NCI-H446 treated with DMSO at 0.1 percent for 48 hours (cell line): ENCODE results near the gene CTR9.

Source experiments
- DNase-seq: peaks from one replicate; lab custom pipeline; 2025; lab: John Stamatoyannopoulos, UW

The CTR9 gene

DNA sequence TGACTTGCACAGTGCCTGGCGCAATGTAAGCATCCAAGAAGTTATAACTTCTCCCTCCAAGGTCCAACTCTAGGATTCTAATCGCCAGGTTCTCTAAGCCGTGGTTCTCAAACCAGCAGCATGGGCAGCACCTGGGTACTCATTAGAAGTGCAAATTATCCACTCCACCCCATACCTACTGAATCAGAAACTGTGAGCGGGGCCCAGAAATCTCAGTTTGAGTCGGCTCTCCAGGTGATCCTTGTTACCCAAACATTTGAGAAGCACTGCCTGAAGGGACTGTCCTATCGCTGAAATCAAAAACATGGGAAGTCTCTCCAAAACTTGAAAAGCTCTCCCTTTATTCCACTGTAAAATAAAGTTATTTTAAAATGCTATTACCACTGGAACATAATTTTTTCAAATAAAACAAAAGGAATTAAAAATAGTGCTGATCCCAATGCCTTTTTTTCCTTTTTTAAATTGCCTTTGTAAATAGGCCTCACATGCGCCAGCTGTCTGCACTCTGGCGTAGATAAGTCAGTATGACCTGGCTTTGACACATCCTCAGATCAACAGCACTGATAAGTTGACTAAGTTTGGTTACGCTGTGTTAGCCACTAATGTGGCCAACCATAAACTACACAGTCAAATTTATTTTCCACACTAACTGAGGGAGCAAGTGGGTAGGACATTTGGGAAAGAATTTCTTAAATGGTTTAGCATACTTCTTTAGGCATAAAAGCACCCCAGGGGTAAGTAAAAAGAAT is 8.4 kb upstream of the CTR9 start:
- DNase-seq: no peak

DNA sequence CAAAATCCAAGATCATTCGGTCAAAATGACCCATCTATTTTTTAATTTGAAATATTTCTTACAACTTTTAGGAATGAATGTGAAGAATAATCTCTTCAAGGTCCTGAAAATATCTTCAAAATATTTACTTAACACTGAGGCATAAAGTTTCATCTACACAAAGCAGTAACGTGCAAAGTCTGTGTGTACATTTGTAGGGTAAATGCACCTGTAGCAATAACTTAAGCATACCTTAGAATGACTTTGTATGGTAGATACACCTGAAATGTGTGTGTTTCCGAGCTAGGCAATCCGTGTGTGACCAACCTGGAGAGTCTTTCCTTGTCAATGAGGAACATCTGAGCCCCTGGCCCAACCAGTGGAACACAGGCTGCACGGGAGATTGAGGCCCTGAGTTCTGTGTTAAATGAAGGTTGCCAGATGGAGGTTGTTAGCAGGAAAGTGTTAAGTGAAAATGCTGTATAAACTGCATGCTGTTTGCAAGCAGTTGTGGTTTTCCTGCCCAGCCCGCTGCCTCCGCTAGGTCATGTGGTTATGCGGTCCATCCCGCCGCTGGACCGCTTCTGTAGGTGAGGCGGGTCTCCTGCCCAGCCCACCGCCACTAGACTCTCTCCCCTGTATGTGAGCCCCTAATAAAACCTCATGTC is 7.6 kb upstream of the CTR9 start:
- no peak for DNase-seq

DNA sequence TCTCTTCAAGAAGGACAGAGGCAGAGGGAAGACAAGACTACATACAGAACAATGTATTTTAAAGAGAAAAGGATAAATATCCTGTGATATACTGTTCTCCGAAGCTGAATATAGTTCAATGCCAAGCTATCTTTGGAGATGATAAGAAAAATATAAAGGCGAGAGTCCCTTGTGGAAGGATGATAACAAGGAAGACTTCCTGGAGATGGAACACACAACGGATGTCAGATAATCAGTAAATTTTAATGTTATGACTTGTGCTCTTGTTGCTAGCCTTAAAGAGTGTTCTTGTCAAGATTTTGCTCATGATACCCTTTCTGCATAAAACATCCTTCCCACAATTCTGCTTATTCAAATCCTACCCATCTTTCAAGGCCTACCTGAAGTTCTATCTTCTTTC is 6.8 kb upstream of the CTR9 start:
- DNase-seq: no peak

DNA sequence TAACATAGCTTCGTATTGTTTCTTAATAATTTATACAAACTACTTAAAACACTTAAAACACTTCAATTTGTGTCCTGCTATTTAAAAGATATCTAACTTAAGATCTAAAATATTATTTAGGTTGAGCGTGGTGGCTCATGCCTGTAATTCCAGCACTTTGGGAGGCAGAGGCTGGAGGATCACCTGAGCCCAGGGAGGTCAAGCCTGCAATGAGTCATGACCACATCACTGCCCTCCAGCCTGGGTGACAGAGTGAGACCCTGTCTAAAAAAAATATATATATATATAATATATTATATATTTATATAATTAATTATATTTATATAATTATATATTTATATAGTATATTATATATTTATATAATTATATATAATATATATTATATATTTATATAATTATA is 4.2 kb upstream of the CTR9 start:
- no peak for DNase-seq

DNA sequence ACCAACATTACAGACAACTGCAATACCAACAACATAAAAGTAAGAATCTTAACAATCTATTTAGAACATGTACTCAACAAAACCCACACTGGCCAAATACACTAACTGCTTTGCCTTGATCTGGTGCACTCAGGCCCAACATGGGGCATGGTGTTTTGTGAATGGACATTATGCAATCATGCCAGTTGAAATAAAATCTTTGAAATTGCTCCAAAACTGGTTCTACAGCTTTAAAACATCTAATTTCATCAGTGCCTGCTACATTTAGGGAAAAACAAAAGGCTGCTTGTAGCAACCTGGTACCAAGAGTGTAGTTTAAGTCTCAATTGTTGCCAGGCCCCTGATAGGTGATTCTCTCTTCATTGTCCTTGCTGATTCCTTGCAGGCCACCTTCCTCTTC is 3.3 kb upstream of the CTR9 start:
- DNase-seq: no peak

- DNase-seq: no peak
These were observed 1.6 kb upstream of the CTR9 start for GRCh38 chr11:10749476-10749875.

DNA sequence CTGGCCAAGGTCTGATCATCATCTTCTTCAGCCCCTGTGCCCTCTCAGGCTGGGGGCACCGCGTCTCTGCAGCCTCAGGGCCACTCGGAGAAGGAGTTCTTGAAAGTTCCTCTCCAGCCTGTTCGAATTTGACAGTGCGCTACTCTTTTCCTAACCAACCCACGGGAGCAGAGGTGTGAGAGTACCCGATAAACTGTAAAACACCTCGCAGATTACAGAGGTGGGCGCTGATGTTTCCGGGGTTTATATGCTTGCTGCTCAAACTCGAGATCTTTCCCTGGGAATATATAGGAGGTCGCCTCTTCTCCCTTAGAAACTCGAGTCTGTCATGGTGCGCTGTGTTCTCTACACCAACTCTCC is 515 bp downstream of the CTR9 start:
- DNase-seq: no peak

DNA sequence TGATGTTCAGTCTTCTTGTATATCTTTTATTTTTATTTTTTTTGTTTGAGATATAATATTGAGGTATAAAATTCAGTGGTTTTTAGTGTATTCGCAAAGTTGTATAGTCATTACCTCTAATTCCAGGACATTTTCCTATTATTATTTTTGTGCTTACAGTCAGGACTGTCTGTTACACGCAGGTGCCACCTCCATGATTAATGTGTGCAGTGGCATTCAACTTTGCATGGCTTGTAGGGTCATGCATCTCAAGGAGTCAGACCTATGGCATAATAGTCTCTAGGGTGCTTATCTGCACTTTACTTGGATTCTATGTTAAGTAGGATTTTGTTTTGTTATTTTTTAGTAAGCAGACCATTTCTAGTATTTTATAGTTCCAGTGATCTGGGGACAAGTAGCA is 1.0 kb downstream of the CTR9 start:
- DNase-seq: no peak

DNA sequence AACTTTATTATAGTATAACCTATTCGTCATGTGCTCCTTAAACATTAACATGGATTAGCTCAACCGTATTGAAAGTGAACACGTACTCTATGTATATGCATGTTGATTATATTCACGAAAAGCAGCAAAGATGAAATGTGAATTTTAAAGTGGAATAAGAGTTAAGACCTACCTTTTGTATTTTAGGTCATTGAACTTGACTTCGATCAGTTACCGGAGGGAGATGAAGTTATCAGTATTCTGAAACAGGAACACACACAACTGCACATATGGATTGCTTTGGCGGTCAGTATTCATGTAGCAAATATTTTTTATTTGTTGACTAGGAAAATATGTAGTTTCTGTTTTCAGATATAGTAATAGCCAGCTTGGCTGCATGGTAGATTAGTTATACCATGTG is 1.4 kb downstream of the CTR9 start:
- DNase-seq: no peak

DNA sequence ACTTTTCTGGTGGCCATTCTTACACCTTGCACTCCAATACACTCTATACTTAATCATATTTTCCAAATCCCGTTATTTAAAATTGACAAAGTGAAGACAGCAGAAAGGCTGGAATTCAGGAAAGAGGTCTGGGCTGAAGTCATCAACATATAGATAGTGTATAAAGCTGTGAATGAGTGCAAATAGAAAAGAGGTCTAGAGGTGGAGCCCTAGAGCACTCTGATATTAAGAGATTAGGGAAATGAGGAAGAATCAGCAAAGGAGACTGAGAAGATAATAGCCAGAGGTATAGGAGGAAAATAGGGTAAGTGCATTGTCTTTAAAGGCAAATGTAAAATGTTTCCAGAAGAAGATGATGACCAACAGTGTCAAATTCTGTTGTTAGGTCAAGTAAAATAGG is 7.9 kb downstream of the CTR9 start:
- no peak for DNase-seq

GRCh38 chr11:10761085-10761698 is 10.1 kb downstream of the CTR9 start:
- no peak for DNase-seq

- DNase-seq: no peak
These were observed 11.1 kb downstream of the CTR9 start for GRCh38 chr11:10762185-10762584.

- no peak for DNase-seq
These were observed 11.9 kb downstream of the CTR9 start for GRCh38 chr11:10762913-10763421.

GRCh38 chr11:10763766-10764165 is 12.7 kb downstream of the CTR9 start:
- DNase-seq: no peak

DNA sequence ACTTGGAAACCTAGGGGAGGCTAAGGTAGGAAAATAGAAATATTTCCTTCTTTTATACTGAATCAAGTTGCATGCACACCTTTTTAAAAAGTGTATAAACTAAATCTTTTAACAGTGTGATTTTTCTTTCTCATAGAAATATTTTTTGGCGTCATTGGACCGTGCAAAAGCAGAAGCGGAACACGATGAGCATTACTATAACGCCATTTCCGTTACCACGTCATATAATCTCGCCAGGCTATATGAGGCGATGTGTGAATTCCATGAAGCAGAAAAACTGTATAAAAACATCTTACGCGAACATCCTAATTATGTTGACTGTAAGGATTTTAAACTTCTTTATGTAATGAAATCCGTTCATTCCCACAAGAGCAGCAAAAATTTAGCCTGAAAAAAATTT is 13.4 kb downstream of the CTR9 start:
- no peak for DNase-seq

- no peak for DNase-seq
These were observed 19.7 kb downstream of the CTR9 start for GRCh38 chr11:10770626-10771254.

GRCh38 chr11:10771457-10771856 is 20.4 kb downstream of the CTR9 start:
- no peak for DNase-seq

- DNase-seq: no peak
These were observed 23.8 kb downstream of the CTR9 start for GRCh38 chr11:10774811-10775210.

- DNase-seq: no peak
These were observed 26.3 kb downstream of the CTR9 start for GRCh38 chr11:10777393-10777793.

- no peak for DNase-seq
These were observed 26.8 kb downstream of the CTR9 start for GRCh38 chr11:10777806-10778205.

GRCh38 chr11:10778217-10778970 is 27.3 kb downstream of the CTR9 start:
- no peak for DNase-seq

DNA sequence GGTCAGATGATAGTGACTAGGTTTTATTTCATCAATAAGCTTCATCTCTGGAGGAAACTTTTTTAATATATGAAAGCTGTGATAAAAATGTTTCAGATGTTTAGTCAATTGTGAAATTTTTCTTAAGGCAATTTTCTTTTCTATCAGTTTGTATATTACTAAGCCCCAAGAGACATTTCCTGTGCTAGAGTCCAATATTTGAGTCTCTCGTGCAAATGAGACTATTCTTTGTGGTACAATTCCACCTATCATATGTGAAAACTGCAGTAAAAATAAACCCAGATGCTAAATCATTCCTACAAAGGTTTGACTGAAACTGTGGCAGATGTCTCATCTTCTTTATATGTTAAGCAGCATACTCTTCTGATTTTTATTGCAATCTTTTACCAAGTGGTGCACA is 28.0 kb downstream of the CTR9 start:
- no peak for DNase-seq
